Spleen (tissue), 11 donors: ENCODE measurements around the gene RIC1. TPM values are rescaled to one million over a fixed set of nuclear protein-coding genes. Genes with fewer than 3 reads are reported as not detected.

Experiments used
- DNase-seq: peaks from one replicate; pipeline ENCODE4 v3.0.0-alpha.2; 2020
- H3K27ac ChIP-seq, 8 donors: fragments of 200-600 bp; sonication (generic) in 7 of 8; 1 replicate in 4 of 8; 2 replicates in 4 of 8; pipeline versions ENCODE4 v1.5.0 to v1.8.0; 2016 to 2021; ENCODE audit warnings: inconsistent platforms in 4 of 8, mild to moderate bottlenecking in 4 of 8, moderate library complexity in 1 of 8
- H3K27me3 ChIP-seq, 7 donors: fragments of 200-600 bp; sonication (generic) in 6 of 7; replicated peaks in 1 of 7; 1 replicate in 4 of 7; 2 replicates in 3 of 7; pipeline versions ENCODE4 v1.5.0 to v1.8.0; 2016 to 2021; ENCODE audit warnings: inconsistent platforms in 3 of 7, mild to moderate bottlenecking in 1 of 7
- H3K36me3 ChIP-seq, 6 donors: fragments of 200-600 bp; sonication (generic) in 5 of 6; 1 replicate in 4 of 6; 2 replicates in 2 of 6; pipeline versions ENCODE4 v1.5.0 to v1.8.0; 2016 to 2021; ENCODE audit warnings: inconsistent platforms in 2 of 6
- H3K4me1 ChIP-seq, 6 donors: fragments of 200-600 bp; sonication (generic) in 5 of 6; 1 replicate in 3 of 6; 2 replicates in 3 of 6; pipeline versions ENCODE4 v1.5.0 to v1.8.0; 2016 to 2021; ENCODE audit warnings: inconsistent platforms in 3 of 6
- H3K4me3 ChIP-seq, 8 donors: fragments of 200-600 bp; sonication (generic) in 7 of 8; 1 replicate in 4 of 8; 2 replicates in 4 of 8; pipeline versions ENCODE4 v1.5.0 to v1.8.0; 2016 to 2021; ENCODE audit warnings: inconsistent platforms in 4 of 8, mild to moderate bottlenecking in 4 of 8, moderate library complexity in 2 of 8
- H3K9me3 ChIP-seq, 8 donors: fragments of 200-600 bp; sonication (generic) in 7 of 8; 1 replicate in 4 of 8; 2 replicates in 4 of 8; pipeline versions ENCODE4 v1.5.0 to v1.8.0; 2016 to 2021; ENCODE audit warnings: inconsistent platforms in 4 of 8
- CTCF ChIP-seq, 11 experiments: fragments of 200-600 bp in 7 of 11; fragments of 450-650 bp in 4 of 11; sonication (generic) in 4 of 11; IDR thresholded peaks in 8 of 11; conservative IDR thresholded peaks in 3 of 11; 1 replicate in 7 of 11; 2 replicates in 4 of 11; pipeline versions ENCODE4 v1.4.0 to v1.8.0; 2016 to 2021; ENCODE audit warnings: antibody characterized with exemption in 11 of 11, inconsistent platforms in 4 of 11, mild to moderate bottlenecking in 1 of 11
- POLR2A ChIP-seq, 3 donors: fragments of 450-650 bp; IDR thresholded peaks; one replicate each; pipeline ENCODE4 v1.5.1; 2017; ENCODE audit warnings: antibody characterized with exemption in 3 of 3, mild to moderate bottlenecking in 1 of 3
- POLR2AphosphoS5 ChIP-seq, 3 donors: sonication (generic); formaldehyde crosslinking; IDR thresholded peaks; one replicate each; pipeline ENCODE4 v1.5.1; 2017; ENCODE audit warnings: antibody characterized with exemption in 3 of 3
- WGBS, 5 donors: extraction: QIAGEN DNeasy Blood & Tissue Kit in 3 of 5; methylation state at CpG; one replicate each; pipeline versions ENCODE4 v1.1.5 to v1.1.7; 2013 to 2018; 5-methylcytosine and 5-hydroxymethylcytosine counted together
- intact Hi-C: fragments of 100-400 bp; cut with DNase I; formaldehyde crosslinking; loops from one replicate; pipeline ENCODE4 v1.15.0; 2023; ENCODE audit warnings: low total_unique reads
- polyA plus RNA-seq, 3 donors: library from polyadenylated mRNA; stranded (reverse); fragments of 200-250 nt; gene quantifications; one replicate each; pipeline ENCODE4 v1.2.1, GENCODE V29; 2013
- total RNA-seq, 7 donors: library from RNA; depleted of rRNA in 3 of 7; stranded (reverse); fragments of >200 nt in 3 of 7; fragmentation: NEBNext Ultra II Directional in 4 of 7; extraction: Animal tissue kit (Norgen Biotek cat#: 25700) in 4 of 7; gene quantifications; one replicate each; pipeline versions ENCODE4 v1.1.0 to v1.2.1, GENCODE V29; 2016 to 2021
- donor health status: healthy with polysubstance abuse.
- donor health status: DM: no; HTN: no; CAD: no; lungs with moderate emphysema.
- donor health status: DM: no; HTN: no; CAD: no.
- donor health status: Bipolar disorder and iron deficiency.
- donor health status: healthy.
- donor health status: DM: no; HTN: no; CAD: no.
- donor health status: DM: yes; HTN: yes; CAD: no.

Gene RIC1
- total and polyA plus RNA-seq, 10 donors: 4.9 to 68.7 (median 34.5) TPM

GRCh38 chr9:5819174-5819573, 190.3 kb downstream of the RIC1 start:
- WGBS, 5 donors: 93 to 97% (median 96%) methylated on average over 6 of the region's 6 CpGs

GRCh38 chr9:5820425-5820824, 191.5 kb downstream of the RIC1 start:
- WGBS, 5 donors: 83 to 97% (median 90%) methylated on average over 1 of the region's 1 CpG
- intact Hi-C loops: loop anchor here (10.0 kb wide), 1 partner anchor 186 kb away; no protein-coding TSS in a partner anchor
- H3K4me1 ChIP-seq: no peaks in the 10 kb centered on the region

More at GRCh38 chr9:5819174-5819573, 190.3 kb downstream of the RIC1 start:
- TF ChIP-seq POLR2A (IDR thresholded peaks at IDR 0.05) (no peak), POLR2AphosphoS5 (IDR thresholded peaks at IDR 0.05) (no peak), CTCF (IDR thresholded peaks at IDR 0.05 in 8 of 11, conservative IDR thresholded peaks at IDR 0.05 in 3 of 11) (no peak)
- intact Hi-C loops: no loop called here
- peaks cover 0 to 73% (median 23%) of the 10 kb centered on the region in 6 donors for H3K36me3 ChIP-seq
- no peak for DNase-seq
- no peak overlapping the region for H3K27ac ChIP-seq
- no peaks in the 10 kb centered on the region for H3K4me1 ChIP-seq
- no peak overlapping the region for H3K4me3 ChIP-seq
- no peaks in the 10 kb centered on the region for H3K9me3 ChIP-seq
- H3K27me3 ChIP-seq: no peaks in the 10 kb centered on the region

GRCh38 chr9:5825223-5825622, 196.3 kb downstream of the RIC1 start:
- intact Hi-C loops: loop anchor here (10.0 kb wide), 1 partner anchor 190 kb away; no protein-coding TSS in a partner anchor
- no peak overlapping the region for H3K4me3 ChIP-seq
- peaks cover 0 to 57% (median 17%) of the 10 kb centered on the region in 6 donors for H3K36me3 ChIP-seq
- no peak for TF ChIP-seq CTCF (IDR thresholded peaks at IDR 0.05 in 8 of 11, conservative IDR thresholded peaks at IDR 0.05 in 3 of 11)
- no peak for TF ChIP-seq POLR2A (IDR thresholded peaks at IDR 0.05)
- no peak for TF ChIP-seq POLR2AphosphoS5 (IDR thresholded peaks at IDR 0.05)
- H3K27ac ChIP-seq: no peak overlapping the region
- WGBS, 5 donors: 55 to 80% (median 66%) methylated on average over 1 of the region's 1 CpG
- no peak for DNase-seq
- H3K27me3 ChIP-seq: no peaks in the 10 kb centered on the region
- H3K9me3 ChIP-seq: no peaks in the 10 kb centered on the region
- peaks cover 0 to 21% (median 0%) of the 10 kb centered on the region in 6 donors for H3K4me1 ChIP-seq

More at GRCh38 chr9:5820425-5820824, 191.5 kb downstream of the RIC1 start:
- no peak for DNase-seq
- no peak for TF ChIP-seq POLR2A (IDR thresholded peaks at IDR 0.05)
- no peak for TF ChIP-seq CTCF (IDR thresholded peaks at IDR 0.05 in 8 of 11, conservative IDR thresholded peaks at IDR 0.05 in 3 of 11)
- TF ChIP-seq POLR2AphosphoS5 (IDR thresholded peaks at IDR 0.05): no peak
- H3K9me3 ChIP-seq: no peaks in the 10 kb centered on the region
- H3K4me3 ChIP-seq: no peak overlapping the region
- no peaks in the 10 kb centered on the region for H3K27me3 ChIP-seq
- no peak overlapping the region for H3K27ac ChIP-seq
- H3K36me3 ChIP-seq: peaks cover 0 to 80% (median 19%) of the 10 kb centered on the region in 6 donors

Other genes with a start within 250 kb of the RIC1 start
- gene PLGRKT, start 191.2 kb upstream of the RIC1 start, total RNA-seq: 10 to 100 TPM; 12.8 to 20.7 (median 17.5) TPM
- 10 to 100 TPM; 15.5 to 27.9 (median 21.3) TPM for gene PLGRKT, start 191.2 kb upstream of the RIC1 start, polyA plus RNA-seq
- 10 to 100 TPM; 24.2 to 34.8 (median 28.1) TPM for gene CD274, start 178.6 kb upstream of the RIC1 start, total RNA-seq
- 1 to 10 TPM; 1.8 to 6.1 (median 1.9) TPM for gene CD274, start 178.6 kb upstream of the RIC1 start, polyA plus RNA-seq
- 10 to 100 TPM; 12.0 to 29.3 (median 21.4) TPM for gene PDCD1LG2, start 118.6 kb upstream of the RIC1 start, total RNA-seq
- 1 to 10 TPM; 2.0 to 3.0 (median 2.6) TPM for gene PDCD1LG2, start 118.6 kb upstream of the RIC1 start, polyA plus RNA-seq
- 10 to 100 TPM; 10.7 to 15.5 (median 13.6) TPM for gene ERMP1, start 204.0 kb downstream of the RIC1 start, total RNA-seq
- 1 to 10 TPM; 1.9 to 2.9 (median 2.7) TPM for gene ERMP1, start 204.0 kb downstream of the RIC1 start, polyA plus RNA-seq